HepG2 (cell line): Measurements from ENCODE around the gene PDSS2. TPM values are rescaled to one million over a fixed set of nuclear protein-coding genes. Genes with fewer than 3 reads are reported as not detected.

Experiments used
- ATAC-seq: fragments of 200-7000 bp; cut with Tn5 transposase; 3 replicates; pipeline ENCODE4 v1.9.1; 2020; ENCODE audit warnings: mild to moderate bottlenecking, moderate library complexity
- BruUV-seq: library from RNA; stranded (reverse); fragments of 400-500 nt; replicated peaks from 2 replicates; lab custom pipeline; 2021; lab: Mats Ljungman, UMichigan
- CTCF ChIA-PET: fragments of 300-600 bp; formaldehyde crosslinking; extraction: SDS; loops from one replicate; lab custom pipeline; 2021; ENCODE audit warnings: low total read pairs, inconsistent platforms, low intra/inter-chr PET ratio; lab: Yijun Ruan, JAX
- POLR2A ChIA-PET: fragments of 350-600 bp; sonication (Branson Sonifier 250); formaldehyde crosslinking; loops from one replicate; lab custom pipeline; 2020; ENCODE audit warnings: antibody characterized with exemption, inconsistent platforms; lab: Yijun Ruan, JAX
- DNase-seq: peaks from one replicate; pipeline ENCODE4 v3.0.0-alpha.2; 2015; ENCODE audit warnings: low spot score
- FAIRE-seq: peaks from 3 replicates; lab custom pipeline; 2011; peaks lifted over from hg19 to GRCh38; lab: Jason Lieb, UNC
- H2AFZ ChIP-seq: one replicate; pipeline ENCODE4 v1.6.1; 2011; ENCODE audit warnings: low read length, inconsistent platforms
- H3K27ac ChIP-seq: fragments of 300-600 bp; 3 replicates; pipeline ENCODE4 v1.8.0; 2011; ENCODE audit warnings: mixed run types, mild to moderate bottlenecking, mixed read lengths, low read length, inconsistent platforms; ENCODE audit not compliant: insufficient read depth; ENCODE audit errors: extremely low read length
- H3K27me3 ChIP-seq, 2 experiments: fragments of 200-600 bp in 1 of 2; 2 replicates in 1 of 2; 3 replicates in 1 of 2; pipeline versions ENCODE4 v1.6.0 to v1.8.0; 2011; ENCODE audit warnings: low read length in 2 of 2, mild to moderate bottlenecking in 2 of 2, moderate library complexity in 2 of 2, inconsistent platforms in 1 of 2; ENCODE audit not compliant: insufficient read depth in 2 of 2, control insufficient read depth in 1 of 2
- H3K36me3 ChIP-seq, 2 experiments: fragments of 200-600 bp in 1 of 2; replicated peaks in 1 of 2; 2 replicates in 1 of 2; 3 replicates in 1 of 2; pipeline versions ENCODE4 v1.5.1 to v1.8.0; 2011; ENCODE audit warnings: low read length in 2 of 2, inconsistent platforms in 1 of 2; ENCODE audit not compliant: insufficient read depth in 2 of 2, control insufficient read depth in 1 of 2
- H3K4me1 ChIP-seq: 2 replicates; pipeline ENCODE4 v1.5.1; 2012; ENCODE audit warnings: low read length, inconsistent platforms; ENCODE audit not compliant: insufficient read depth
- H3K4me2 ChIP-seq: 2 replicates; pipeline ENCODE4 v1.6.0; 2011; ENCODE audit warnings: low read depth, low read length, inconsistent platforms
- H3K4me3 ChIP-seq, 3 experiments: fragments of 200-600 bp in 1 of 3; sonication (generic), shearing (Covaris generic) in 1 of 3; replicated peaks in 1 of 3; 2 replicates each; pipeline ENCODE4 v1.5.1; 2011 to 2016; ENCODE audit warnings: low read length in 3 of 3, inconsistent platforms in 2 of 3, low read depth in 2 of 3, mild to moderate bottlenecking in 2 of 3, control low read depth in 1 of 3, mixed read lengths in 1 of 3; ENCODE audit not compliant: insufficient read depth in 1 of 3
- H3K79me2 ChIP-seq: one replicate; pipeline ENCODE4 v1.6.1; 2011; ENCODE audit warnings: low read length, inconsistent platforms; ENCODE audit not compliant: insufficient read depth
- H3K9ac ChIP-seq: 2 replicates; pipeline ENCODE4 v1.6.0; 2011; ENCODE audit warnings: mild to moderate bottlenecking, low read depth, low read length, inconsistent platforms; ENCODE audit not compliant: insufficient read depth
- H3K9me3 ChIP-seq: 2 replicates; pipeline ENCODE4 v1.5.1; 2012; ENCODE audit warnings: mild to moderate bottlenecking, low read length
- H4K20me1 ChIP-seq: 2 replicates; pipeline ENCODE4 v1.6.0; 2011; ENCODE audit warnings: inconsistent platforms, mild to moderate bottlenecking, low read length, moderate library complexity; ENCODE audit not compliant: insufficient read depth
- FOSL2 ChIP-seq: sonication (generic); formaldehyde crosslinking; IDR thresholded peaks from 2 replicates; pipeline ENCODE4 v1.4.0; 2020; ENCODE audit warnings: missing genetic modification reagents
- GPBP1L1 ChIP-seq: sonication (generic); formaldehyde crosslinking; IDR thresholded peaks from 2 replicates; pipeline ENCODE4 v1.5.0; 2020; ENCODE audit warnings: mild to moderate bottlenecking, missing genetic modification reagents
- RARA ChIP-seq: IDR thresholded peaks from 2 replicates; pipeline ENCODE4 v1.6.1; 2016; ENCODE audit warnings: missing genetic modification reagents, missing compliant biosample characterization
- RXRB ChIP-seq: IDR thresholded peaks from 2 replicates; pipeline ENCODE4 v1.6.1; 2016; ENCODE audit warnings: borderline replicate concordance, missing genetic modification reagents, missing compliant biosample characterization
- ZBTB40 ChIP-seq, 2 experiments: fragments of 450-650 bp in 1 of 2; sonication (generic) in 1 of 2; formaldehyde crosslinking in 1 of 2; IDR thresholded peaks; 2 replicates each; pipeline versions ENCODE4 v1.6.1 to v1.8.0; 2016 to 2022; ENCODE audit warnings: antibody characterized with exemption in 1 of 2, mild to moderate bottlenecking in 1 of 2, missing genetic modification reagents in 1 of 2
- ZNF33B ChIP-seq: sonication (generic); formaldehyde crosslinking; IDR thresholded peaks from 2 replicates; pipeline ENCODE4 v1.5.1; 2020; ENCODE audit warnings: mild to moderate bottlenecking, missing genetic modification reagents
- in situ Hi-C: cut with HindIII; loops from 2 replicates; pipeline ENCODE4 v1.10.0; 2017; ENCODE audit warnings: low pct_unique_long_range_greater_than_20kb; ENCODE audit not compliant: extremely low pct_ligation_motif_present
- intact Hi-C: fragments of 100-400 bp; cut with micrococcal nuclease; formaldehyde crosslinking; loops from one replicate; pipeline ENCODE4 v1.10.0; 2022; ENCODE audit not compliant: unreplicated experiment
- polyA plus RNA-seq, 8 experiments: library from polyadenylated mRNA; depleted of rRNA in 3 of 8; stranded (reverse) in 7 of 8; unstranded in 1 of 8; fragments of >200 nt; fragmentation: Illumina TruSeq in 4 of 8; extraction: Trizol in 4 of 8; gene quantifications; 2 replicates each; pipeline versions ENCODE4 v1.2.1 to v1.2.3, GENCODE V29; 2011 to 2016; ENCODE audit warnings: low read depth in 4 of 8, missing spikeins in 1 of 8, mixed read lengths in 1 of 8; ENCODE audit not compliant: insufficient read depth in 1 of 8
- total RNA-seq, 5 experiments: library from RNA; depleted of rRNA; stranded (reverse); fragments of >200 nt; fragmentation: Illumina TruSeq; extraction: Trizol; gene quantifications; 2 replicates each; pipeline ENCODE4 v1.2.3, GENCODE V29; 2016; ENCODE audit warnings: low read depth in 1 of 5

PDSS2 gene
- total and polyA plus RNA-seq, 2 of the 13 experiments (the other 11 are each of a cell fraction or from before 2014, with no cell fraction given), result 16.2 to 17.0 TPM

GRCh38 chr6:107144014-107144413 is 315.4 kb downstream of the PDSS2 start:
- POLR2A ChIA-PET, result no interaction called here
- H2AFZ ChIP-seq, result no peak overlapping the region
- no peak overlapping the region for H3K4me2 ChIP-seq
- no peaks in the 10 kb centered on the region for H4K20me1 ChIP-seq
- no peaks in the 10 kb centered on the region for H3K27me3 ChIP-seq
- CTCF ChIA-PET, result no interaction called here
- no peak for FAIRE-seq
- no peak for DNase-seq
- H3K9ac ChIP-seq, result no peak overlapping the region
- intact Hi-C loops (no loop called here), in situ Hi-C loops (no loop called here)
- H3K9me3 ChIP-seq, result no peaks in the 10 kb centered on the region
- no peak overlapping the region for H3K4me3 ChIP-seq
- no peaks in the 10 kb centered on the region for H3K36me3 ChIP-seq
- H3K79me2 ChIP-seq, result no peaks in the 10 kb centered on the region
- peaks cover 5% of the 10 kb centered on the region; the same call in 1 of the 2 replicates for H3K4me1 ChIP-seq
- BruUV-seq, result no TSS peak
- TF ChIP-seq RXRB, result no peak
- peak; percentile 35 for TF ChIP-seq FOSL2 (CRISPR knock-in tag)
- TF ChIP-seq RARA (CRISPR knock-in tag), result no peak
- no peak for TF ChIP-seq GPBP1L1 (CRISPR knock-in tag)
- TF ChIP-seq ZBTB40 (IDR thresholded peaks at IDR 0.05), result no peak
- TF ChIP-seq ZBTB40 (CRISPR knock-in tag; IDR thresholded peaks at IDR 0.05), result no peak
- no peak for TF ChIP-seq ZNF33B (CRISPR knock-in tag)
- no peak for ATAC-seq
- H3K27ac ChIP-seq, result no peak overlapping the region
